Liver (tissue), 9 donors: ENCODE measurements around the gene NUP214. TPM values are rescaled to one million over a fixed set of nuclear protein-coding genes. Genes with fewer than 3 reads are reported as not detected.

Experiments used
- DNase-seq: peaks from one replicate; pipeline ENCODE4 v3.0.0-alpha.2; 2017; ENCODE audit warnings: low spot score
- H3K27ac ChIP-seq, 2 donors: one replicate each; pipeline ENCODE4 v1.7.0; 2013; ENCODE audit warnings: inconsistent platforms in 2 of 2, low read length in 2 of 2, control low read depth in 1 of 2, low read depth in 1 of 2, mild to moderate bottlenecking in 1 of 2
- H3K27me3 ChIP-seq, 4 donors: one replicate each; pipeline versions ENCODE4 v1.6.1 to v1.7.0; 2013; ENCODE audit warnings: low read length in 3 of 4, inconsistent platforms in 1 of 4, mild to moderate bottlenecking in 1 of 4, moderate library complexity in 1 of 4; ENCODE audit not compliant: control insufficient read depth in 4 of 4, insufficient read depth in 4 of 4
- H3K36me3 ChIP-seq, 4 donors: one replicate each; pipeline versions ENCODE4 v1.6.1 to v1.7.0; 2013; ENCODE audit warnings: low read length in 3 of 4, mild to moderate bottlenecking in 3 of 4, low read depth in 1 of 4, moderate library complexity in 1 of 4; ENCODE audit not compliant: control insufficient read depth in 4 of 4, insufficient read depth in 3 of 4
- H3K4me1 ChIP-seq, 4 donors: one replicate each; pipeline versions ENCODE4 v1.6.1 to v1.7.0; 2013; ENCODE audit warnings: low read length in 3 of 4, mild to moderate bottlenecking in 3 of 4, moderate library complexity in 1 of 4; ENCODE audit not compliant: control insufficient read depth in 4 of 4, insufficient read depth in 4 of 4
- H3K4me3 ChIP-seq, 3 donors: one replicate each; pipeline versions ENCODE4 v1.6.1 to v1.7.0; 2013; ENCODE audit warnings: low read length in 3 of 3, control low read depth in 1 of 3, low read depth in 1 of 3, mild to moderate bottlenecking in 1 of 3
- H3K9ac ChIP-seq, 2 donors: one replicate each; pipeline ENCODE4 v1.7.0; 2013; ENCODE audit warnings: low read length in 2 of 2, mild to moderate bottlenecking in 2 of 2, moderate library complexity in 2 of 2, control low read depth in 1 of 2, low read depth in 1 of 2
- H3K9me3 ChIP-seq, 4 donors: one replicate each; pipeline versions ENCODE4 v1.6.1 to v1.7.0; 2013; ENCODE audit warnings: low read length in 3 of 4; ENCODE audit not compliant: control insufficient read depth in 4 of 4
- CTCF ChIP-seq: fragments of 150-350 bp; IDR thresholded peaks from 2 replicates; pipeline ENCODE4 v1.5.1; 2017; ENCODE audit warnings: improper control_type of control experiment, low read depth, low read length; ENCODE audit not compliant: missing input control
- EGR1 ChIP-seq, 2 donors: IDR thresholded peaks; 2 replicates each; pipeline ENCODE4 v1.6.1; 2016 to 2018; ENCODE audit warnings: antibody characterized with exemption in 2 of 2, low read depth in 2 of 2
- FOXA1 ChIP-seq: IDR thresholded peaks from 2 replicates; pipeline ENCODE4 v1.6.1; 2016; ENCODE audit warnings: antibody characterized with exemption
- FOXA2 ChIP-seq: IDR thresholded peaks from 2 replicates; pipeline ENCODE4 v1.6.1; 2016; ENCODE audit warnings: antibody characterized with exemption
- GABPA ChIP-seq, 2 donors: IDR thresholded peaks in 1 of 2; conservative IDR thresholded peaks in 1 of 2; 2 replicates each; pipeline ENCODE4 v1.6.1; 2016; ENCODE audit warnings: antibody characterized with exemption in 2 of 2, mild to moderate bottlenecking in 1 of 2, moderate library complexity in 1 of 2
- HNF4A ChIP-seq, 2 donors: conservative IDR thresholded peaks; 2 replicates each; pipeline ENCODE4 v1.6.1; 2016; ENCODE audit warnings: antibody characterized with exemption in 2 of 2, mild to moderate bottlenecking in 2 of 2
- HNF4G ChIP-seq: IDR thresholded peaks from 2 replicates; pipeline ENCODE4 v1.6.1; 2016; ENCODE audit warnings: antibody characterized with exemption
- JUND ChIP-seq, 2 donors: IDR thresholded peaks; 2 replicates each; pipeline ENCODE4 v1.6.1; 2016; ENCODE audit warnings: antibody characterized with exemption in 2 of 2
- NR2F2 ChIP-seq: IDR thresholded peaks from 2 replicates; pipeline ENCODE4 v1.6.1; 2016; ENCODE audit warnings: antibody characterized with exemption
- RAD21 ChIP-seq, 2 donors: IDR thresholded peaks; 2 replicates each; pipeline ENCODE4 v1.6.1; 2016; ENCODE audit warnings: antibody characterized with exemption in 2 of 2, mild to moderate bottlenecking in 2 of 2
- REST ChIP-seq: IDR thresholded peaks from 2 replicates; pipeline ENCODE4 v1.6.1; 2016; ENCODE audit warnings: antibody characterized with exemption, mild to moderate bottlenecking
- RXRA ChIP-seq, 2 donors: IDR thresholded peaks; 2 replicates each; pipeline ENCODE4 v1.6.1; 2017 to 2018; ENCODE audit warnings: antibody characterized with exemption in 2 of 2, mild to moderate bottlenecking in 1 of 2
- SP1 ChIP-seq: IDR thresholded peaks from 2 replicates; pipeline ENCODE4 v1.6.1; 2018; ENCODE audit warnings: antibody characterized with exemption, mild to moderate bottlenecking
- TAF1 ChIP-seq: conservative IDR thresholded peaks from 2 replicates; pipeline ENCODE4 v1.6.1; 2016; ENCODE audit warnings: antibody characterized with exemption, mild to moderate bottlenecking
- YY1 ChIP-seq: IDR thresholded peaks from 2 replicates; pipeline ENCODE4 v1.6.1; 2016; ENCODE audit warnings: antibody characterized with exemption, mild to moderate bottlenecking
- WGBS: extraction: QIAGEN DNeasy Blood & Tissue Kit; methylation state at CpG from one replicate; pipeline ENCODE4 v1.1.7; 2013; 5-methylcytosine and 5-hydroxymethylcytosine counted together
- polyA plus RNA-seq, 2 donors: library from polyadenylated mRNA; stranded (reverse) in 1 of 2; unstranded in 1 of 2; fragments of 200-250 nt in 1 of 2; fragments of >200 nt in 1 of 2; fragmentation: Nextera tagmentation in 1 of 2; extraction: Ambion mirVana in 1 of 2; gene quantifications; one replicate each; pipeline versions ENCODE4 v1.2.1 to v1.2.3, GENCODE V29; 2013 to 2015
- total RNA-seq, 2 donors: library from RNA; depleted of rRNA; stranded (reverse); fragments of >200 nt; gene quantifications; one replicate each; pipeline ENCODE4 v1.2.3, GENCODE V29; 2014
- TF ChIP-seq, protein P1 (sequence below): IDR thresholded peaks from 2 replicates; pipeline ENCODE4 v1.6.1; 2016; ENCODE audit warnings: antibody characterized with exemption
- TF ChIP-seq, protein P2 (sequence below): IDR thresholded peaks from 2 replicates; pipeline ENCODE4 v1.6.1; 2016; ENCODE audit warnings: antibody characterized with exemption
- TF ChIP-seq, protein P3 (sequence below): IDR thresholded peaks from 2 replicates; pipeline ENCODE4 v1.6.1; 2016; ENCODE audit warnings: antibody characterized with exemption
- donor health status: healthy.
- donor health status: healthy.
- donor health status: healthy.
- donor health status: healthy.
- donor health status: healthy.

The NUP214 gene
- total and polyA plus RNA-seq, 4 donors = 8.8 to 19.5 (median 16.5) TPM

GRCh38 chr9:131090025-131090787 lies 35.2 kb upstream of the NUP214 start:
- Histone ChIP-seq H3K4me1 (no peaks in the 10 kb centered on the region), H3K27me3 (peaks cover 0 to 4% (median 1%) of the 10 kb centered on the region in 4 donors), H3K9ac (no peak overlapping the region), H3K36me3 (no peaks in the 10 kb centered on the region), H3K27ac (no peak overlapping the region), H3K9me3 (no peaks in the 10 kb centered on the region), H3K4me3 (no peak overlapping the region)
- no peak for DNase-seq
- TF ChIP-seq YY1 = no peak
- no peak for TF ChIP-seq EGR1 (IDR thresholded peaks at IDR 0.05; ENCODE audit: low read depth in 2 of 2)
- 85% methylated on average over 13 of the region's 13 CpGs for WGBS

DNA sequence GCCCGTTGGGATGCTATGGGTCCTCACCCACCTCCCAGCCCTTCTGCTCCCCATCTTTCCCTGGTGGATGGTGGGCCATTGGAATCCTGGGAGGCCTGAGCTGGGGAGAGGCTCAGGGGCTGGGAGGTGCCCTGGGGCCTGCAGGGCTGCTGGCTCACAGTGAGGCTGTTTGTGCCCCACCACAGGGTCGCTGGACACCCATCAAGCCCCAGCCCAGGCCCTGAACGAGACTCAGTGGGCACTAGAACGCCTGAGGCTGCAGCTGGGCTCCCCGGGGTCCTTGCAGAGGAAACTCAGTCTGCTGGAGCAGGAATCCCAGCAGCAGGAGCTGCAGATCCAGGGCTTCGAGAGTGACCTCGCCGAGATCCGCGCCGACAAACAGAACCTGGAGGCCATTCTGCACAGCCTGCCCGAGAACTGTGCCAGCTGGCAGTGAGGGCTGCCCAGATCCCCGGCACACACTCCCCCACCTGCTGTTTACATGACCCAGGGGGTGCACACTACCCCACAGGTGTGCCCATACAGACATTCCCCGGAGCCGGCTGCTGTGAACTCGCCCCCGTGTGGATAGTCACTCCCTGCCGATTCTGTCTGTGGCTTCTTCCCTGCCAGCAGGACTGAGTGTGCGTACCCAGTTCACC lies 33.9 kb upstream of the NUP214 start:
- Histone ChIP-seq H3K27me3 (peaks cover 0 to 4% (median 2%) of the 10 kb centered on the region in 4 donors), H3K27ac (no peak overlapping the region), H3K9me3 (no peaks in the 10 kb centered on the region), H3K9ac (no peak overlapping the region), H3K4me1 (peaks cover 0 to 2% (median under 1%) of the 10 kb centered on the region in 4 donors), H3K4me3 (no peak overlapping the region), H3K36me3 (no peaks in the 10 kb centered on the region)
- 88% methylated on average over 19 of the region's 19 CpGs for WGBS
- no peak for DNase-seq
- TF ChIP-seq EGR1 (IDR thresholded peaks at IDR 0.05; ENCODE audit: low read depth in 2 of 2) (no peak), HNF4G (no peak), RXRA (IDR thresholded peaks at IDR 0.05) (no peak), SP1 (no peak), TAF1 (no peak), REST (no peak), NR2F2 (no peak), FOXA2 (no peak), GABPA (IDR thresholded peaks at IDR 0.05 in 1 of 2, conservative IDR thresholded peaks at IDR 0.05 in 1 of 2) (no peak), HNF4A (conservative IDR thresholded peaks at IDR 0.05) (no peak), RAD21 (IDR thresholded peaks at IDR 0.05) (no peak), CTCF (no peak), FOXA1 (no peak), JUND (IDR thresholded peaks at IDR 0.05) (no peak), YY1 (no peak)
- TF ChIP-seq, protein P1, sequence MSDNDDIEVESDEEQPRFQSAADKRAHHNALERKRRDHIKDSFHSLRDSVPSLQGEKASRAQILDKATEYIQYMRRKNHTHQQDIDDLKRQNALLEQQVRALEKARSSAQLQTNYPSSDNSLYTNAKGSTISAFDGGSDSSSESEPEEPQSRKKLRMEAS = no peak
- TF ChIP-seq, protein P2, sequence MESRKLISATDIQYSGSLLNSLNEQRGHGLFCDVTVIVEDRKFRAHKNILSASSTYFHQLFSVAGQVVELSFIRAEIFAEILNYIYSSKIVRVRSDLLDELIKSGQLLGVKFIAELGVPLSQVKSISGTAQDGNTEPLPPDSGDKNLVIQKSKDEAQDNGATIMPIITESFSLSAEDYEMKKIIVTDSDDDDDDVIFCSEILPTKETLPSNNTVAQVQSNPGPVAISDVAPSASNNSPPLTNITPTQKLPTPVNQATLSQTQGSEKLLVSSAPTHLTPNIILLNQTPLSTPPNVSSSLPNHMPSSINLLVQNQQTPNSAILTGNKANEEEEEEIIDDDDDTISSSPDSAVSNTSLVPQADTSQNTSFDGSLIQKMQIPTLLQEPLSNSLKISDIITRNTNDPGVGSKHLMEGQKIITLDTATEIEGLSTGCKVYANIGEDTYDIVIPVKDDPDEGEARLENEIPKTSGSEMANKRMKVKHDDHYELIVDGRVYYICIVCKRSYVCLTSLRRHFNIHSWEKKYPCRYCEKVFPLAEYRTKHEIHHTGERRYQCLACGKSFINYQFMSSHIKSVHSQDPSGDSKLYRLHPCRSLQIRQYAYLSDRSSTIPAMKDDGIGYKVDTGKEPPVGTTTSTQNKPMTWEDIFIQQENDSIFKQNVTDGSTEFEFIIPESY = no peak
- TF ChIP-seq, protein P3, sequence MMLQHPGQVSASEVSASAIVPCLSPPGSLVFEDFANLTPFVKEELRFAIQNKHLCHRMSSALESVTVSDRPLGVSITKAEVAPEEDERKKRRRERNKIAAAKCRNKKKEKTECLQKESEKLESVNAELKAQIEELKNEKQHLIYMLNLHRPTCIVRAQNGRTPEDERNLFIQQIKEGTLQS = no peak
